ENCODE results near the gene RPN1. TPM values are rescaled to one million over a fixed set of nuclear protein-coding genes. Genes with fewer than 3 reads are reported as not detected.

Gene RPN1
- total RNA-seq, 2 experiments from 2014 or later: 190 to 192 TPM

GRCh38 chr3:128634075-128634611, 16.5 kb downstream of the RPN1 start:
- no peaks in the 10 kb centered on the region for H3K9me3 Mint-ChIP-seq
- ChIA-PET POLR2A (no interaction called here), CTCF (interaction anchor here (2.3 kb wide), 1 partner anchor 16 kb away, joined by 9 read pairs; no protein-coding TSS in a partner anchor)
- no peak overlapping the region for H3K27ac Mint-ChIP-seq
- H3K36me3 Mint-ChIP-seq (ENCODE audit: low read depth): peaks cover 52% of the 10 kb centered on the region
- no peak overlapping the region for H3K4me3 Mint-ChIP-seq
- DNase-seq: no peak
- H3K27me3 Mint-ChIP-seq: no peaks in the 10 kb centered on the region
- H3K4me1 Mint-ChIP-seq: no peaks in the 10 kb centered on the region

DNA sequence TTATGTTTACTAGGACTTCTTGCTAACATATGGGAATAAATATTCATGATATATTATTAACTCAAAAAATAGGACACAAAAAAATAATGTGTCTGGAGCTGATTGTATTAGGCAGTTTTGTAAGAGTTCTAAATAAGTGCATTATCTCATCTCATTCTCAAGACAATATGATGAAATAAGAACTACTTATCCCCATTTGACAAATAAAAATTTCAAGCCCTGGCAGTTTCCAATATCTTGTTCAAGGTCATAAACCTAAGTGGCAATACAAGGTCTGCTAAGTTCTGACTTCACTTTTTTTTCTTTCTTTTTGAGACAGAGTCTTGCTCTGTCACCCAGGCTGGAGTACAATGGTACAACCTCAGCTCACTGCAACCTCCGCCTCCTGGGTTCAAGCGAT, 18.3 kb downstream of the RPN1 start:
- Mint-ChIP-seq H3K9me3 (no peaks in the 10 kb centered on the region), H3K27ac (no peak overlapping the region), H3K27me3 (no peaks in the 10 kb centered on the region), H3K36me3 (ENCODE audit: low read depth) (peaks cover 46% of the 10 kb centered on the region), H3K4me3 (no peak overlapping the region), H3K4me1 (peaks cover 3% of the 10 kb centered on the region)
- no peak for DNase-seq
- POLR2A ChIA-PET: interaction anchor here (0.6 to 1.0 kb wide), 4 partner anchors 8 to 19 kb away, joined by 3 to 5 read pairs (median 4); partner anchors contain the start of gene RPN1
- CTCF ChIA-PET: interaction anchor here (1.1 kb wide), 1 partner anchor 15 kb away, joined by 5 read pairs; no protein-coding TSS in a partner anchor

DNA sequence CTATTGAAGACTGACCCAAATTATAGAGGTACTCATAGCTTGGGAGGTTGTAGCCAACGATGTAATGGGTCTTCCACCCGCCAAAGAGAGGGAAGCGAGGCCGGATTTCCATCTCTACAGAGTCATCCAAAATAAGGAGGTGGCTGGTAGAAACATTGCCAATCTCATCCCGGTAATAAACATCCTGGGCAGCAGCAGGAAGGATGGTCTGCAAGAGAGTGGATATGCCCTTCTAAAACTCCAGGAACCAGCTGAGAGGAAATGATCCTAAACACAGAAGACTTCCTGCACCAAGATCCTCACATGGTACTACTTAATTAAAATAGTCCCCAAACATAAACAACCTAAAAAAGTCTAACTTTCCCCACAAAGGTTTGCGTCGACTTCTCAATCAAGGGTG, 20.7 kb downstream of the RPN1 start:
- DNase-seq: no peak
- no peaks in the 10 kb centered on the region for H3K27me3 Mint-ChIP-seq
- peaks cover 3% of the 10 kb centered on the region for H3K4me1 Mint-ChIP-seq
- H3K9me3 Mint-ChIP-seq: no peaks in the 10 kb centered on the region
- no peak overlapping the region for H3K27ac Mint-ChIP-seq
- ChIA-PET POLR2A (no interaction called here), CTCF (no interaction called here)
- no peak overlapping the region for H3K4me3 Mint-ChIP-seq
- H3K36me3 Mint-ChIP-seq (ENCODE audit: low read depth): peaks cover 61% of the 10 kb centered on the region

GRCh38 chr3:128625409-128625945, 25.1 kb downstream of the RPN1 start:
- CTCF ChIA-PET: interaction anchor here (0.6 to 1.3 kb wide), 3 partner anchors 8 to 691 kb away, joined by 3 to 4 read pairs (median 3); a partner anchor contains a TSS
- Mint-ChIP-seq H3K4me3 (no peak overlapping the region), H3K4me1 (peaks cover 19% of the 10 kb centered on the region), H3K27me3 (no peaks in the 10 kb centered on the region), H3K27ac (no peak overlapping the region), H3K9me3 (no peaks in the 10 kb centered on the region), H3K36me3 (ENCODE audit: low read depth) (peaks cover 78% of the 10 kb centered on the region)
- no peak for DNase-seq
- POLR2A ChIA-PET: interaction anchor here (1.7 kb wide), 1 partner anchor 25 kb away, joined by 6 read pairs; the partner anchor contains the start of gene RPN1

DNA sequence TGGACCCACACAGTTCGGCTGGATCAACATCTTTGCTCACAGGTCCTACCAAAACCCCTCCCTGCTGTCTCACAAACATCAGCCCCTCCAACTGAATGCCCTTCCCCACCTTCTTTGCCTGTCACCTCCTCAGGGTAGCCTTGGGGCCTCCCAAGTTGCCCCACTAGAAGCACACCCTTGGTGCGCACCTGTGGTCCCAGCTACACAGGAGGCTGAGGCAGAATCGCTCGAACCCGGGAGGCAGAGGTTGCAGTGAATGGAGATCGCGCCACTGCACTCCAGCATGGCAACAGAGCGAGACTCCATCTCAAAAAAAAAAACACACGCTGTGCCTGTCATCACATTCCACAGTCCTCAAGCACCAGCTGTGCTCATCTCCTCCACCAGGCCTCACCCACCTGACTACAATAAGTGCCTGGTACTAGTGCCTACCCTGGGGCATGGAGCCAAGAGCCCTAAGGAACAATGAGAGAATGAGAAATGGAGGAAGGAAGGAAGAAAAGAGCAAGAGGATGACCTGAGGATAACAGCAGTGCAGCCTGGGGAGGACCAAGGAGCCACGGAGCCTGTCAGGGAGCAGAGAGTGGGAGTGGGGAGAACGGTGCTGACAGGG, 26.0 kb downstream of the RPN1 start:
- ChIA-PET POLR2A (interaction anchor here (1.7 kb wide), 1 partner anchor 26 kb away, joined by 6 read pairs; the partner anchor contains the start of gene RPN1), CTCF (no interaction called here)
- Mint-ChIP-seq H3K4me1 (peaks cover 26% of the 10 kb centered on the region), H3K27me3 (no peaks in the 10 kb centered on the region), H3K27ac (peak overlapping the region; percentile 40), H3K36me3 (ENCODE audit: low read depth) (peaks cover 76% of the 10 kb centered on the region), H3K4me3 (no peak overlapping the region), H3K9me3 (no peaks in the 10 kb centered on the region)
- no peak for DNase-seq

GRCh38 chr3:128623762-128624176, 26.8 kb downstream of the RPN1 start:
- Mint-ChIP-seq H3K4me3 (no peak overlapping the region), H3K27ac (no peak overlapping the region), H3K4me1 (peaks cover 33% of the 10 kb centered on the region), H3K36me3 (ENCODE audit: low read depth) (peaks cover 80% of the 10 kb centered on the region), H3K9me3 (no peaks in the 10 kb centered on the region), H3K27me3 (no peaks in the 10 kb centered on the region)
- CTCF ChIA-PET: no interaction called here
- POLR2A ChIA-PET: interaction anchor here (1.1 kb wide), 2 partner anchors 26 to 256 kb away, joined by 3 read pairs; partner anchors contain the start of gene ACAD9
- no peak for DNase-seq

- peaks cover 49% of the 10 kb centered on the region for H3K4me1 Mint-ChIP-seq
- H3K9me3 Mint-ChIP-seq: no peaks in the 10 kb centered on the region
- CTCF ChIA-PET: no interaction called here
- H3K27me3 Mint-ChIP-seq: no peaks in the 10 kb centered on the region
- POLR2A ChIA-PET: interaction anchor here (0.6 to 1.0 kb wide), 2 partner anchors 27 to 257 kb away, joined by 3 read pairs; partner anchors contain the start of gene ACAD9
- DNase-seq: no peak
- no peak overlapping the region for H3K27ac Mint-ChIP-seq
- H3K4me3 Mint-ChIP-seq: no peak overlapping the region
- peaks cover 86% of the 10 kb centered on the region for H3K36me3 Mint-ChIP-seq (ENCODE audit: low read depth)
Measured at GRCh38 chr3:128621931-128622330, 28.7 kb downstream of the RPN1 start.

- Mint-ChIP-seq H3K9me3 (no peaks in the 10 kb centered on the region), H3K4me3 (no peak overlapping the region), H3K4me1 (peaks cover 53% of the 10 kb centered on the region), H3K27ac (peak overlapping the region; percentile 26), H3K27me3 (no peaks in the 10 kb centered on the region), H3K36me3 (ENCODE audit: low read depth) (peaks cover 79% of the 10 kb centered on the region)
- ChIA-PET POLR2A (interaction anchor here (0.6 to 1.5 kb wide), 4 partner anchors 10 to 258 kb away, joined by 3 to 7 read pairs (median 4); partner anchors contain the start of gene ACAD9), CTCF (interaction anchor here (1.6 kb wide), 1 partner anchor 59 kb away, joined by 4 read pairs; no protein-coding TSS in a partner anchor)
- DNase-seq: no peak
Measured at GRCh38 chr3:128621234-128621633, 29.4 kb downstream of the RPN1 start.

- Mint-ChIP-seq H3K4me3 (no peak overlapping the region), H3K9me3 (no peaks in the 10 kb centered on the region), H3K27ac (peak overlapping the region; percentile 88), H3K4me1 (peaks cover 53% of the 10 kb centered on the region), H3K36me3 (ENCODE audit: low read depth) (peaks cover 70% of the 10 kb centered on the region), H3K27me3 (no peaks in the 10 kb centered on the region)
- POLR2A ChIA-PET: interaction anchor here (1.1 to 1.5 kb wide), 5 partner anchors 11 to 258 kb away, joined by 3 to 7 read pairs (median 5); partner anchors contain the start of gene RPN1
- CTCF ChIA-PET: interaction anchor here (0.7 to 1.6 kb wide), 2 partner anchors 60 to 161 kb away, joined by 3 to 4 read pairs; no protein-coding TSS in a partner anchor
- peak; percentile 56 for DNase-seq
Measured at GRCh38 chr3:128620268-128620691, 30.3 kb downstream of the RPN1 start.

DNA sequence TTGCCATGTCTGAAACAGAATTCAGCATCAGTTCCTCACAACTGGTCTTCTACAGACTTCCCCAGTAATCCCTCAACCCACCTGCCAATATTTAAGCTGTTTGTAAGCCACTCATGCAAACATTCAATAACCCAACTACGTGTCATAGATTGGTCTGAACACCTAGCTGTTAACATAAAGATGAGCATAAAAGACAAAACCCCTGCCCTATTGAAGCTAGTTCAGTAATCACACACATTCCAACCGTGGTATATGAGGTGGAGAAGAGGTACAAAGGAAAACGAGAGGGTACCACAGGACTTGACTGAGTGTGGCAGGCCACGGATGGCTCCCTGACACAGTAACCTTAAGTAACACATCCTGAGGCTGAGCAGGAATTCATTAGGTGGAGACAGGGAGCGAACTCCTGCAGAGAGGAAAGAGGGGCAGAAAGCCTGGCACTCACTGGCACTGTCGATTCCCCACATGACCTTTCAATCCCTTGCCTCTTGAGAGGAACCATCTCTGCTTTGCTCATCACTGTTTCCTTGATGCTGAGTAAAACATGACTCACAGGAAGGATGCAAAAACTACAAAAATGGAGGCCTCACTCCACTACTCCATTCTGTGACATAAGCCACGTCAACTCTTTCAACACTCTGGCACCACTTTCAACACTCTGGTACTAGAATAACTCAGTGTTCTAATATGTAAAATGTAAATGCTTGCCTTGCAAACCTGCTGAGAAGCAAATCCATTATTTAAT, 31.3 kb downstream of the RPN1 start:
- Mint-ChIP-seq H3K9me3 (no peaks in the 10 kb centered on the region), H3K27me3 (no peaks in the 10 kb centered on the region), H3K4me3 (peak overlapping the region; percentile 94), H3K36me3 (ENCODE audit: low read depth) (peaks cover 61% of the 10 kb centered on the region), H3K4me1 (peaks cover 51% of the 10 kb centered on the region), H3K27ac (peak overlapping the region; percentile 88)
- POLR2A ChIA-PET: interaction anchor here (1.1 kb wide), 1 partner anchor 30 kb away, joined by 3 read pairs; no protein-coding TSS in a partner anchor
- CTCF ChIA-PET: interaction anchor here (1.1 kb wide), 1 partner anchor 30 kb away, joined by 4 read pairs; no protein-coding TSS in a partner anchor
- DNase-seq: peak; percentile 39

DNA sequence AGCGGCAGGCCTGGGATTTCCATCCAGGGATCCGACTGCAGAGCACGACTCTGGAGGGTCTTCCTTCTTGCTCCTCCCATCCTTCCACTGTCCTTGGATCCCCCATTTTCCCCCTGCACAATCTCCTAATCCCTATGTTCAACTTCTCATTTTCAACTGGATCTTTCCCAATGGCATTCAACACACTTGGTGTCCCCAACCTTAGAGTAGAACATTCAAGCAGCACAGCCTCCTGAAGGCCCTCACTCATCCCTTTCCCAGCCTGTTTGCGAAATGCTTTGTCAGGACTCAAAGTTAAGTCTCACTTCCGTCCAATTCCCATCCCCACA, 32.3 kb downstream of the RPN1 start:
- peak overlapping the region; percentile 88 for H3K27ac Mint-ChIP-seq
- ChIA-PET CTCF (interaction anchor here (0.5 to 2.1 kb wide), 32 partner anchors 8 to 631 kb away, joined by 3 to 24 read pairs (median 4); partner anchors contain the start of genes ACAD9, COPG1 and RPN1), POLR2A (interaction anchor here (1.1 to 1.7 kb wide), 8 partner anchors 22 to 261 kb away, joined by 3 to 19 read pairs (median 6); partner anchors contain the start of gene ACAD9)
- H3K27me3 Mint-ChIP-seq: no peaks in the 10 kb centered on the region
- no peak for DNase-seq
- H3K4me1 Mint-ChIP-seq: peaks cover 51% of the 10 kb centered on the region
- H3K4me3 Mint-ChIP-seq: peak overlapping the region; percentile 94
- H3K36me3 Mint-ChIP-seq (ENCODE audit: low read depth): peaks cover 51% of the 10 kb centered on the region
- no peaks in the 10 kb centered on the region for H3K9me3 Mint-ChIP-seq

All from activated CD4-positive, alpha-beta memory T cell treated with anti-CD3 and anti-CD28 coated beads, Interleukin-2, amount 10 ng/mL, durations not matched to agents 7 days and 5 days (primary cell).